Measurements from ENCODE around the gene OTOF. TPM values are rescaled to one million over a fixed set of nuclear protein-coding genes. Genes with fewer than 3 reads are reported as not detected.

Gene OTOF
- total and polyA plus RNA-seq, 2 experiments from 2014 or later: 0.21 to 0.23 TPM

DNA sequence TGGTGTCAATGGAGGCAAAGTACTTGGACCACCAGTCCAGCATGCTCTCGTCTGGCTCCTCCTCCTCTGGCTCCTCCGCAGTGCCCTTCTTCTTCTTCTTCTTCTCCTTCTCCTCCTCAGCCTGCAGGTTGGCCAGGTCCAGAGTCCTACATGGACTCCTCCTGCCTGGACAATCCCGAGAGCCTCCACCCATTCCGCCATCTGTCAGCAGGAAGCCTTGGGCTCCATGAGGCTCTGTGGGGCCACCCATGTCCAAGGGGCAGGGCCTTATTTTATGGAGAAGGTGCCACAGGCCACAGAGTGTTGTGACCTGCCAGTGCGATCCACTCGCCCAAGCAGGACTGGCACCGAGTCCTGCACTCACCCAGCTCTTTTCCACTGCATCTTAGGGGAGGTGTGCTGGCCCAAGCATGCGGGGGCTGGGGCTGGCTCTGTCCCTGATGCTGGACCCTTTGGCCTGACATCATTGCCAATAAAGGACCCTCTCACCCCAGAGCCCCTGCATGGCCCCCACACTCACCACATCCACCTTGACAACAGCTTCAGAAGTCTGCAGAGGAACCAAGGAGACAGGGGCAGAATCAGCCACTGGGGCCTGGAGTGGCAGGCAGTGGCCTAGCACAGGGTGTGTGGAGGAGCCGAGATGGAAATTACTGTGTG, 7.2 kb downstream of the OTOF start:
- DNase-seq (ENCODE audit: low spot score) (no peak), ATAC-seq (no peak)
- no peaks in the 10 kb centered on the region for H3K27me3 ChIP-seq (ENCODE audit: insufficient read depth)
- Mint-ChIP-seq H3K27ac (no peak overlapping the region), H3K4me1 (no peaks in the 10 kb centered on the region; the same call in 2 of the 3 replicates), H3K27me3 (ENCODE audit: insufficient read depth, low read depth, poor library complexity) (peaks cover 16% of the 10 kb centered on the region), H3K4me3 (no peak overlapping the region), H3K36me3 (ENCODE audit: low read depth) (no peaks in the 10 kb centered on the region), H3K9me3 (no peaks in the 10 kb centered on the region; the same call in 1 of the 3 replicates)
- H3F3A ChIP-seq (replicated peaks; ENCODE audit: low read depth): 0 out of 2 replicates have a peak, but pooled peaks cover 6% of the 10 kb centered on the region
- H3K79me2 ChIP-seq (replicated peaks; ENCODE audit: insufficient read depth): no peaks in the 10 kb centered on the region
- H3K4me1 ChIP-seq (ENCODE audit: insufficient read depth): no peaks in the 10 kb centered on the region
- no peak for TF ChIP-seq CREB1 (CRISPR knock-in tag; IDR thresholded peaks at IDR 0.05; ENCODE audit: low read depth)
- TF ChIP-seq EZH2phosphoT487 (IDR thresholded peaks at IDR 0.05; ENCODE audit: unreplicated experiment): no peak
- no peak for TF ChIP-seq JUNB (IDR thresholded peaks at IDR 0.05; ENCODE audit: unreplicated experiment)
- TF ChIP-seq ZNF114 (CRISPR knock-in tag; IDR thresholded peaks at IDR 0.05): no peak
- TF ChIP-seq EZH2 (IDR thresholded peaks at IDR 0.05; ENCODE audit: low read depth, unreplicated experiment): no peak
- no peak for TF ChIP-seq ZNF331 (CRISPR knock-in tag; IDR thresholded peaks at IDR 0.05; ENCODE audit: low read depth)
- no peak for TF ChIP-seq POLR2AphosphoS5 (IDR thresholded peaks at IDR 0.05; ENCODE audit: low read depth)
- TF ChIP-seq, protein P1, sequence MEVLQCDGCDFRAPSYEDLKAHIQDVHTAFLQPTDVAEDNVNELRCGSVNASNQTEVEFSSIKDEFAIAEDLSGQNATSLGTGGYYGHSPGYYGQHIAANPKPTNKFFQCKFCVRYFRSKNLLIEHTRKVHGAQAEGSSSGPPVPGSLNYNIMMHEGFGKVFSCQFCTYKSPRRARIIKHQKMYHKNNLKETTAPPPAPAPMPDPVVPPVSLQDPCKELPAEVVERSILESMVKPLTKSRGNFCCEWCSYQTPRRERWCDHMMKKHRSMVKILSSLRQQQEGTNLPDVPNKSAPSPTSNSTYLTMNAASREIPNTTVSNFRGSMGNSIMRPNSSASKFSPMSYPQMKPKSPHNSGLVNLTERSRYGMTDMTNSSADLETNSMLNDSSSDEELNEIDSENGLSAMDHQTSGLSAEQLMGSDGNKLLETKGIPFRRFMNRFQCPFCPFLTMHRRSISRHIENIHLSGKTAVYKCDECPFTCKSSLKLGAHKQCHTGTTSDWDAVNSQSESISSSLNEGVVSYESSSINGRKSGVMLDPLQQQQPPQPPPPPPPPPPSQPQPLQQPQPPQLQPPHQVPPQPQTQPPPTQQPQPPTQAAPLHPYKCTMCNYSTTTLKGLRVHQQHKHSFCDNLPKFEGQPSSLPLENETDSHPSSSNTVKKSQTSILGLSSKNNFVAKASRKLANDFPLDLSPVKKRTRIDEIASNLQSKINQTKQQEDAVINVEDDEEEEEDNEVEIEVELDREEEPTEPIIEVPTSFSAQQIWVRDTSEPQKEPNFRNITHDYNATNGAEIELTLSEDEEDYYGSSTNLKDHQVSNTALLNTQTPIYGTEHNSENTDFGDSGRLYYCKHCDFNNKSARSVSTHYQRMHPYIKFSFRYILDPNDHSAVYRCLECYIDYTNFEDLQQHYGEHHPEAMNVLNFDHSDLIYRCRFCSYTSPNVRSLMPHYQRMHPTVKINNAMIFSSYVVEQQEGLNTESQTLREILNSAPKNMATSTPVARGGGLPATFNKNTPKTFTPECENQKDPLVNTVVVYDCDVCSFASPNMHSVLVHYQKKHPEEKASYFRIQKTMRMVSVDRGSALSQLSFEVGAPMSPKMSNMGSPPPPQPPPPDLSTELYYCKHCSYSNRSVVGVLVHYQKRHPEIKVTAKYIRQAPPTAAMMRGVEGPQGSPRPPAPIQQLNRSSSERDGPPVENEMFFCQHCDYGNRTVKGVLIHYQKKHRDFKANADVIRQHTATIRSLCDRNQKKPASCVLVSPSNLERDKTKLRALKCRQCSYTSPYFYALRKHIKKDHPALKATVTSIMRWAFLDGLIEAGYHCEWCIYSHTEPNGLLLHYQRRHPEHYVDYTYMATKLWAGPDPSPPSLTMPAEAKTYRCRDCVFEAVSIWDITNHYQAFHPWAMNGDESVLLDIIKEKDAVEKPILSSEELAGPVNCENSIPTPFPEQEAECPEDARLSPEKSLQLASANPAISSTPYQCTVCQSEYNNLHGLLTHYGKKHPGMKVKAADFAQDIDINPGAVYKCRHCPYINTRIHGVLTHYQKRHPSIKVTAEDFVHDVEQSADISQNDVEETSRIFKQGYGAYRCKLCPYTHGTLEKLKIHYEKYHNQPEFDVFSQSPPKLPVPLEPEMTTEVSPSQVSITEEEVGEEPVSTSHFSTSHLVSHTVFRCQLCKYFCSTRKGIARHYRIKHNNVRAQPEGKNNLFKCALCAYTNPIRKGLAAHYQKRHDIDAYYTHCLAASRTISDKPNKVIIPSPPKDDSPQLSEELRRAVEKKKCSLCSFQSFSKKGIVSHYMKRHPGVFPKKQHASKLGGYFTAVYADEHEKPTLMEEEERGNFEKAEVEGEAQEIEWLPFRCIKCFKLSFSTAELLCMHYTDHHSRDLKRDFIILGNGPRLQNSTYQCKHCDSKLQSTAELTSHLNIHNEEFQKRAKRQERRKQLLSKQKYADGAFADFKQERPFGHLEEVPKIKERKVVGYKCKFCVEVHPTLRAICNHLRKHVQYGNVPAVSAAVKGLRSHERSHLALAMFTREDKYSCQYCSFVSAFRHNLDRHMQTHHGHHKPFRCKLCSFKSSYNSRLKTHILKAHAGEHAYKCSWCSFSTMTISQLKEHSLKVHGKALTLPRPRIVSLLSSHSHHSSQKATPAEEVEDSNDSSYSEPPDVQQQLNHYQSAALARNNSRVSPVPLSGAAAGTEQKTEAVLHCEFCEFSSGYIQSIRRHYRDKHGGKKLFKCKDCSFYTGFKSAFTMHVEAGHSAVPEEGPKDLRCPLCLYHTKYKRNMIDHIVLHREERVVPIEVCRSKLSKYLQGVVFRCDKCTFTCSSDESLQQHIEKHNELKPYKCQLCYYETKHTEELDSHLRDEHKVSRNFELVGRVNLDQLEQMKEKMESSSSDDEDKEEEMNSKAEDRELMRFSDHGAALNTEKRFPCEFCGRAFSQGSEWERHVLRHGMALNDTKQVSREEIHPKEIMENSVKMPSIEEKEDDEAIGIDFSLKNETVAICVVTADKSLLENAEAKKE (CRISPR knock-in tag; IDR thresholded peaks at IDR 0.05): no peak
- no peak for TF ChIP-seq NANOG (IDR thresholded peaks at IDR 0.05; ENCODE audit: borderline replicate concordance)
- TF ChIP-seq, protein P2, sequence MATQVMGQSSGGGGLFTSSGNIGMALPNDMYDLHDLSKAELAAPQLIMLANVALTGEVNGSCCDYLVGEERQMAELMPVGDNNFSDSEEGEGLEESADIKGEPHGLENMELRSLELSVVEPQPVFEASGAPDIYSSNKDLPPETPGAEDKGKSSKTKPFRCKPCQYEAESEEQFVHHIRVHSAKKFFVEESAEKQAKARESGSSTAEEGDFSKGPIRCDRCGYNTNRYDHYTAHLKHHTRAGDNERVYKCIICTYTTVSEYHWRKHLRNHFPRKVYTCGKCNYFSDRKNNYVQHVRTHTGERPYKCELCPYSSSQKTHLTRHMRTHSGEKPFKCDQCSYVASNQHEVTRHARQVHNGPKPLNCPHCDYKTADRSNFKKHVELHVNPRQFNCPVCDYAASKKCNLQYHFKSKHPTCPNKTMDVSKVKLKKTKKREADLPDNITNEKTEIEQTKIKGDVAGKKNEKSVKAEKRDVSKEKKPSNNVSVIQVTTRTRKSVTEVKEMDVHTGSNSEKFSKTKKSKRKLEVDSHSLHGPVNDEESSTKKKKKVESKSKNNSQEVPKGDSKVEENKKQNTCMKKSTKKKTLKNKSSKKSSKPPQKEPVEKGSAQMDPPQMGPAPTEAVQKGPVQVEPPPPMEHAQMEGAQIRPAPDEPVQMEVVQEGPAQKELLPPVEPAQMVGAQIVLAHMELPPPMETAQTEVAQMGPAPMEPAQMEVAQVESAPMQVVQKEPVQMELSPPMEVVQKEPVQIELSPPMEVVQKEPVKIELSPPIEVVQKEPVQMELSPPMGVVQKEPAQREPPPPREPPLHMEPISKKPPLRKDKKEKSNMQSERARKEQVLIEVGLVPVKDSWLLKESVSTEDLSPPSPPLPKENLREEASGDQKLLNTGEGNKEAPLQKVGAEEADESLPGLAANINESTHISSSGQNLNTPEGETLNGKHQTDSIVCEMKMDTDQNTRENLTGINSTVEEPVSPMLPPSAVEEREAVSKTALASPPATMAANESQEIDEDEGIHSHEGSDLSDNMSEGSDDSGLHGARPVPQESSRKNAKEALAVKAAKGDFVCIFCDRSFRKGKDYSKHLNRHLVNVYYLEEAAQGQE (IDR thresholded peaks at IDR 0.05; ENCODE audit: unreplicated experiment): no peak
- no peak for TF ChIP-seq STAT1 (IDR thresholded peaks at IDR 0.05; ENCODE audit: unreplicated experiment)
- no peak overlapping the region for H3K4me2 ChIP-seq
- no peaks in the 10 kb centered on the region; the same call in 1 of the 2 replicates for H4K20me1 ChIP-seq (replicated peaks; ENCODE audit: insufficient read depth)
- H3K4me3 ChIP-seq: no peak overlapping the region
- H3K36me3 ChIP-seq (ENCODE audit: insufficient read depth): no peaks in the 10 kb centered on the region
- H3K27ac ChIP-seq (ENCODE audit: low read depth): no peak overlapping the region
- H2AFZ ChIP-seq: no peak overlapping the region
- no peaks in the 10 kb centered on the region for H3K9me2 ChIP-seq (ENCODE audit: insufficient read depth)

All from GM23338 (cell line).